ENCODE results near the gene RUBCNL. TPM values are rescaled to one million over a fixed set of nuclear protein-coding genes. Genes with fewer than 3 reads are reported as not detected.
A peak's percentile ranks its signal among the peaks of the same experiment; 100 is the strongest.

RUBCNL gene
- total RNA-seq, 1 donor from 2014 or later = 168 TPM

DNA sequence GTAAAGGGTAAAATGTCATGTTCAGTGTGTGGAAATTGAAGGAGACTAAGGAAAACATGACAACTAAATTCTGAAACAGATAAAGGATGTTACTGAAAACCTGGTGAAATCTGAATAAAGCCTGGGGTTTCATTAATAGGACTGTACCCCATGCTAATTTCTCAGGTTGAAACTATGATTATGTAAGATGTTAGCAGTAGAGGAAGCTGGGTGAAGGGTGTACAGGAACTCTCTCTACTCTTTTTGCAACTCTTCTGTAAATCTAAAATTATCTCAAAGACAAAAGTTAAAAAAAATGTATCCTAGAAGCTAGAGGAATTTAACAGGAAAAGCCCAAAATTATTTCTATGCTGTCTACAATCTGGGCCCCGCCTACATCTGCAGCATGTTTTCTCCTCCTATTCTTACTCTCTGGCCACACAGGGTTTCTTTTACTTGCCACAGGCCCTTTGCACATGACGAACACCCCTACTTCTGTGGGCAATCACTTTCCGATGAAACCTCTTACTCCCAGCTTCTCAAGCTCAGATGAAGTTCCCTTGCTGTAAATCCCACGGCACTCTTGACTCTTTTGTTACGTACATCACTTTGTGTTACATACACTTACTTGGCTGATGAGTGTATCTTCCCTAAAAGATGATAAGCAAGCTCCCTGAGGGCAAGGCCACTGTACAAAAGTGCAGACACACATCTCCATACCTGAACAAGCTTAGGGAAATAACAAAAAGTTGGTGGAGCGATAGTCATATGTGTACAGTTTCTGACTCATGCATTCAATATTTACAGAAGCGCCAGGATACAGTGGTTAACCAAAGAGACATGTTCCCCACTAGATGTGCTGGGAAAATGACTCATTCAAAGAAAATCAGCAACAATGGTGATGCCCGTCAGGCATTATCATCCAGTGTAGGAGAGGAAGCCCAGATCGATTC is 32.6 kb downstream of the RUBCNL start:
- Mint-ChIP-seq H3K9me3 (peaks cover 5% of the 10 kb centered on the region), H3K36me3 (ENCODE audit: low read depth) (peaks cover 91% of the 10 kb centered on the region), H3K4me3 (no peak overlapping the region), H3K27me3 (no peaks in the 10 kb centered on the region), H3K27ac (peak overlapping the region; percentile 83), H3K4me1 (peaks cover 12% of the 10 kb centered on the region)
- intact Hi-C loops (cut with micrococcal nuclease) = loop anchor here (2.0 kb wide), 2 partner anchors 14 to 16 kb away; no protein-coding TSS in a partner anchor
- ChIA-PET CTCF (interaction anchor here (0.9 kb wide), 1 partner anchor 15 kb away, joined by 4 read pairs; no protein-coding TSS in a partner anchor), POLR2A (interaction anchor here (1.0 to 2.8 kb wide), 8 partner anchors 9 to 36 kb away, joined by 3 to 23 read pairs (median 5); partner anchors contain the start of gene RUBCNL)
- ATAC-seq (ENCODE audit: low read depth) (peak; percentile 79), DNase-seq (no peak)
- TF ChIP-seq, protein P1, sequence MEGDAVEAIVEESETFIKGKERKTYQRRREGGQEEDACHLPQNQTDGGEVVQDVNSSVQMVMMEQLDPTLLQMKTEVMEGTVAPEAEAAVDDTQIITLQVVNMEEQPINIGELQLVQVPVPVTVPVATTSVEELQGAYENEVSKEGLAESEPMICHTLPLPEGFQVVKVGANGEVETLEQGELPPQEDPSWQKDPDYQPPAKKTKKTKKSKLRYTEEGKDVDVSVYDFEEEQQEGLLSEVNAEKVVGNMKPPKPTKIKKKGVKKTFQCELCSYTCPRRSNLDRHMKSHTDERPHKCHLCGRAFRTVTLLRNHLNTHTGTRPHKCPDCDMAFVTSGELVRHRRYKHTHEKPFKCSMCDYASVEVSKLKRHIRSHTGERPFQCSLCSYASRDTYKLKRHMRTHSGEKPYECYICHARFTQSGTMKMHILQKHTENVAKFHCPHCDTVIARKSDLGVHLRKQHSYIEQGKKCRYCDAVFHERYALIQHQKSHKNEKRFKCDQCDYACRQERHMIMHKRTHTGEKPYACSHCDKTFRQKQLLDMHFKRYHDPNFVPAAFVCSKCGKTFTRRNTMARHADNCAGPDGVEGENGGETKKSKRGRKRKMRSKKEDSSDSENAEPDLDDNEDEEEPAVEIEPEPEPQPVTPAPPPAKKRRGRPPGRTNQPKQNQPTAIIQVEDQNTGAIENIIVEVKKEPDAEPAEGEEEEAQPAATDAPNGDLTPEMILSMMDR (IDR thresholded peaks at IDR 0.05) = no peak

DNA sequence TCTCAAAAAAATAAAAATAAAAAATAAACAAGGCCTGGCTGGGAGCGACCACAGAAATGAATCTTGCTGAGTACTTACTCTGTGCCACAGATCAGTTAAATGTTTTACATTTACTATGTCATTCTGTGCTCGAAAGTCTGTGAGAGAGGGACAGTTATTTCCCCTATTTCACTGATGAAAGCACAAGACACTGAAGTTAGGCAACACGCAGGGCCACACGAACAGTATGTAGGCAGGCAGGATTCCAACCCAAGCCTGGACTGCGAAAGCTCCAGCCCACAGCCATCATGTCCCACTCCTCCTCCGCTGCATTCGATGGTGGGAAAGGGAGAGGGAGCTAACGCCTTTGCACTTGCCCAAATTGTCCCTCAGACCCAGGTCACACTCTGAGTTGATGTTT is 34.2 kb downstream of the RUBCNL start:
- Mint-ChIP-seq H3K4me3 (no peak overlapping the region), H3K36me3 (ENCODE audit: low read depth) (peaks cover 91% of the 10 kb centered on the region), H3K9me3 (peaks cover 5% of the 10 kb centered on the region), H3K27me3 (no peaks in the 10 kb centered on the region), H3K27ac (no peak overlapping the region), H3K4me1 (peaks cover 12% of the 10 kb centered on the region)
- DNase-seq = no peak
- TF ChIP-seq, protein P1 (IDR thresholded peaks at IDR 0.05) = no peak
- ATAC-seq (ENCODE audit: low read depth) = no peak
- CTCF ChIA-PET = no interaction called here
- intact Hi-C loops (cut with micrococcal nuclease) = no loop called here
- POLR2A ChIA-PET = interaction anchor here (2.8 kb wide), 1 partner anchor 35 kb away, joined by 23 read pairs; the partner anchor contains the start of gene RUBCNL

DNA sequence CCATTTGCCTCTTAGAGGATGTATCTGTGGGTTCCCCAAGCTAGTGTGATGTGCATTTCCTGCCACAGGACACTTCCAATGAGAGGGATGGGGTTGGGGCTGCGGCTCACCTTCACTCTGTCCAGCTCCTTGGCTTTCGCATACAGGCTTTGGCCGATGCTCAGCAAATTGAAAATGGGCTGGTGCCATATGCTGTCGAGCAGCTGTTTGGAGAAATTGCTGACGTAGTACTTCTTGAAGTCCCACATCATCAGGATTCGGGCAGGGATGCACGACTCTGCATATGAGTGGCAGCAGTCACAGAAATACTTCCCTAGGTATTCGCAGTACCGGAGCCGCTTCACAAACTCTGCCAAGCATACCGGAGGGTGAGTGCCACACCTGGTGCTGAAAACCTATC is 37.0 kb downstream of the RUBCNL start:
- POLR2A ChIA-PET = interaction anchor here (0.8 to 1.3 kb wide), 3 partner anchors 13 to 54 kb away, joined by 3 to 4 read pairs (median 3); no protein-coding TSS in a partner anchor

DNA sequence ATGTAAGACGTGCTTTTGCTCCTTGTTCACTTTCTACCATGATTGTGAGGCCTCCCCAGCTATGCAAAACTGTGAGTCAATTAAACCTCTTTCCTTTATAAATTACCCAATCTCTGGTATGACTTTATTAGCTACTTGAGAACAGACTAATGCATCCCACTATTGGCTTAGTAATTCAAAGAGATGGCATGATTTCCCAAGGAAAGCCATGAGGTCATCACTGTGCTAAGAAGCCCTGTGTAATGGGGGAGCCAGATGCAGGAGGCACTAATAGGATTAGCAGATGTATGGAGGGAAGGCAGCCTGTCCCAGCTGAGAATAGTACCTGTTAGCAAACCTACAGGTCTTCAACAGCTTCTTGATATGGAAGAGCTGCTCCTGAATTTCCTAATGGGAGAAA is 38.1 kb downstream of the RUBCNL start:
- TF ChIP-seq, protein P1 (IDR thresholded peaks at IDR 0.05) = no peak
- intact Hi-C loops (cut with micrococcal nuclease) = no loop called here
- Mint-ChIP-seq H3K27ac (no peak overlapping the region), H3K4me3 (no peak overlapping the region), H3K9me3 (no peaks in the 10 kb centered on the region), H3K27me3 (no peaks in the 10 kb centered on the region), H3K36me3 (ENCODE audit: low read depth) (peaks cover 93% of the 10 kb centered on the region), H3K4me1 (peaks cover 5% of the 10 kb centered on the region)
- DNase-seq (no peak), ATAC-seq (ENCODE audit: low read depth) (no peak)
- POLR2A ChIA-PET = interaction anchor here (0.7 to 1.3 kb wide), 2 partner anchors 15 to 31 kb away, joined by 3 read pairs; no protein-coding TSS in a partner anchor
- CTCF ChIA-PET = interaction anchor here (0.6 kb wide), 1 partner anchor 201 kb away, joined by 3 read pairs; no protein-coding TSS in a partner anchor

More for the DNA sequence above, 37.0 kb downstream of the RUBCNL start:
- peaks cover 5% of the 10 kb centered on the region for H3K9me3 Mint-ChIP-seq
- H3K4me3 Mint-ChIP-seq = no peak overlapping the region
- TF ChIP-seq, protein P1 (IDR thresholded peaks at IDR 0.05) = no peak
- H3K36me3 Mint-ChIP-seq (ENCODE audit: low read depth) = peaks cover 94% of the 10 kb centered on the region
- H3K4me1 Mint-ChIP-seq = peaks cover 12% of the 10 kb centered on the region
- no peak overlapping the region for H3K27ac Mint-ChIP-seq
- ATAC-seq (ENCODE audit: low read depth) (no peak), DNase-seq (no peak)
- CTCF ChIA-PET = no interaction called here
- intact Hi-C loops (cut with micrococcal nuclease) = no loop called here
- no peaks in the 10 kb centered on the region for H3K27me3 Mint-ChIP-seq

DNA sequence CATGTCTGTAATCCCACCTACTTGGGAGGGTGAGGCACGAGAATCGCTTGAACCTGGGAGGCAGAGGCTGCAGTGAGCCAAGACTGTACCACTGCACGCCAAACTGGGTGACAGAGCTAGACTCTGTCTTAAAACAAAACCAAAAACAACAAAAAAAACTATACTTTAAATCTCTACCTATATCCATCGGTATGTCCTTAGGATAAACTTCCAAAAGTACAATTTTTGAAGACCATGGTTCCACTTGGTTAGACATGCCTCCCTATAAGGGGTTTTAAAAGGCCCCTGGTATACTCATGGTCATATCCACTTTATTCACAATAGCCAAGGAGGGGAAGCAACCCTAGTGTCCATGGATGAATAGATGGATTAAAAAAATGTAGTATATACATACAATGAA is 39.8 kb downstream of the RUBCNL start:
- no peak overlapping the region for H3K4me3 Mint-ChIP-seq
- peak overlapping the region; percentile 50 for H3K27ac Mint-ChIP-seq
- POLR2A ChIA-PET = interaction anchor here (0.8 kb wide), 1 partner anchor 39 kb away, joined by 3 read pairs; no protein-coding TSS in a partner anchor
- ATAC-seq (ENCODE audit: low read depth) (no peak), DNase-seq (no peak)
- TF ChIP-seq, protein P1 (IDR thresholded peaks at IDR 0.05) = no peak
- intact Hi-C loops (cut with micrococcal nuclease) = no loop called here
- H3K27me3 Mint-ChIP-seq = no peaks in the 10 kb centered on the region
- peaks cover 13% of the 10 kb centered on the region for H3K4me1 Mint-ChIP-seq
- peaks cover 93% of the 10 kb centered on the region for H3K36me3 Mint-ChIP-seq (ENCODE audit: low read depth)
- no peaks in the 10 kb centered on the region for H3K9me3 Mint-ChIP-seq
- CTCF ChIA-PET = no interaction called here

Data from activated B cell treated with CpG ODN at 0.5 μM for 24 hours (primary cell).